Measurements from ENCODE around the gene PADI3. TPM values are rescaled to one million over a fixed set of nuclear protein-coding genes. Genes with fewer than 3 reads are reported as not detected.

Gene PADI3
- total and polyA plus RNA-seq, 7 donors = 0.01 to 0.09 (median 0.04) TPM; not detected in 4

DNA sequence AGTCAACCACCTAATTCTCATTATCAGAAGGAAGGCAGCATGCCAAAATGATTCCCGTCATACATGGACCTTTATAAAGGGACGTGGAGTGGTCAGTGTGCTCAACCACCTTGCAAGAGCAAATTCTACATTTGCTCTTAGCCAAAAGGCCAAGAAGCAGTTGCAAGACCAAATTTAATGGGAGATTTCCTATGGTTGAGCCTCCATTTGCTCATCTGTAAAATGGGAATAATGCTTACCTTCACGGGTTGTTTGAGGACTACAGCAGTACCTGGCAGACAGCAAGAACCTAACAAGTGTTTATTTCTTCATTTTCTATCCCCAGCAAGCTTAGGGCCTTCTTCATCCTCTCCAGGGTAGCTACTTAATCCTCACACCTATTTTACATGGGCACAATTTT lies 41.7 kb downstream of the PADI3 start:
- H3K27ac ChIP-seq = no peak overlapping the region
- 83 to 93% (median 92%) methylated on average over 3 of the region's 3 CpGs for WGBS, 3 donors
- no peak for ATAC-seq
- H3K4me1 ChIP-seq = no peaks in the 10 kb centered on the region
- H3K36me3 ChIP-seq (ENCODE audit: insufficient read depth in 1 of 2, low read depth in 1 of 2) = no peaks in the 10 kb centered on the region
- H3K9me3 ChIP-seq = no peaks in the 10 kb centered on the region
- H3K4me3 ChIP-seq = no peak overlapping the region
- peaks cover 0 to 33% (median 2%) of the 10 kb centered on the region in 3 donors for H3K27me3 ChIP-seq (ENCODE audit: insufficient read depth in 3 of 3, low read length in 2 of 3)
- DNase-seq = no peak
- intact Hi-C loops (cut with DNase I) = no loop called here
- TF ChIP-seq CTCF (IDR thresholded peaks at IDR 0.05) = no peak

GRCh38 chr1:17292299-17293160 lies 43.6 kb downstream of the PADI3 start:
- ATAC-seq (no peak), DNase-seq (no peak)
- Histone ChIP-seq H3K36me3 (ENCODE audit: insufficient read depth in 1 of 2, low read depth in 1 of 2) (no peaks in the 10 kb centered on the region), H3K9me3 (no peaks in the 10 kb centered on the region), H3K4me3 (no peak overlapping the region), H3K27ac (no peak overlapping the region), H3K4me1 (no peaks in the 10 kb centered on the region), H3K27me3 (ENCODE audit: insufficient read depth in 3 of 3, low read length in 2 of 3) (peaks cover 0 to 28% (median 2%) of the 10 kb centered on the region in 3 donors)
- TF ChIP-seq CTCF (IDR thresholded peaks at IDR 0.05) = no peak
- 53 to 66% (median 62%) methylated on average over 6 to 7 of the region's 7 CpGs for WGBS, 3 donors
- intact Hi-C loops (cut with DNase I) = no loop called here

DNA sequence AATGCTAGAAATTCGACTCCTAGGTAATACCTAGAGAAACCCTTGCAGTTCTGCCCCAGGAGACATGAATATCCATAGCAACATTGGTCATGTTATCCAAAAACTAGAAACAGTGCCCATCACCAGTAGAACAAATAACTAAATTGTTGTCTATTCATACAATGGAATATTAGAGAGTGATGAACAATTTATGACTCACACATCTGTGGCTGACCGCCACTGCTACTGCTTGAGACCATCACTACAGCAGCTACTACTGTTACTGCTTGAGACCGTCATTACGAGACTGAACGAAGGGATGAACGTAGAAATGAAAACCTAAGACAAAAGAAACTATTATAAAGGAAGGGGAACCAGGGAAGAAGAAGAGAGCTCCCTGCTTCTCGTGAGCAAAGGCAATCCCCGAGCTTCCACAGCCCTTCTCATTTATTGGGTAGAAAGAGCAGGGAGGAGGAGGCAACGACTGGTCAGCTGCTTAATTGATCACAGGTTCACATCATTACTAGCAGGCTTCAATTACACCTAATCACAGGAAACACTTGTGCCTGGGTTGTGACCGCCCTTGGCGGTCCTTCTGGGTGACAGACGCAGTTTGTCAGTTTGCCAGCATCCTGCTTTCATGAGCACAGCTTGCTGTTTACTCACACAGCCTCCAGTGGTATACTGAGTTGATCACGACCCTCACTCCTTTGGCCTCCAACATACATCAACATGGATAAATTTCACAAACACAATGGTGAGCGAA lies 45.0 kb downstream of the PADI3 start:
- peaks cover 0 to 25% (median 2%) of the 10 kb centered on the region in 3 donors for H3K27me3 ChIP-seq (ENCODE audit: insufficient read depth in 3 of 3, low read length in 2 of 3)
- no peak for TF ChIP-seq CTCF (IDR thresholded peaks at IDR 0.05)
- H3K36me3 ChIP-seq (ENCODE audit: insufficient read depth in 1 of 2, low read depth in 1 of 2) = no peaks in the 10 kb centered on the region
- no peaks in the 10 kb centered on the region for H3K9me3 ChIP-seq
- intact Hi-C loops (cut with DNase I) = no loop called here
- no peak overlapping the region for H3K27ac ChIP-seq
- 45 to 48% (median 45%) methylated on average over 14 of the region's 14 CpGs for WGBS, 3 donors
- DNase-seq (no peak), ATAC-seq (no peak)
- no peak overlapping the region for H3K4me3 ChIP-seq
- H3K4me1 ChIP-seq = no peaks in the 10 kb centered on the region

DNA sequence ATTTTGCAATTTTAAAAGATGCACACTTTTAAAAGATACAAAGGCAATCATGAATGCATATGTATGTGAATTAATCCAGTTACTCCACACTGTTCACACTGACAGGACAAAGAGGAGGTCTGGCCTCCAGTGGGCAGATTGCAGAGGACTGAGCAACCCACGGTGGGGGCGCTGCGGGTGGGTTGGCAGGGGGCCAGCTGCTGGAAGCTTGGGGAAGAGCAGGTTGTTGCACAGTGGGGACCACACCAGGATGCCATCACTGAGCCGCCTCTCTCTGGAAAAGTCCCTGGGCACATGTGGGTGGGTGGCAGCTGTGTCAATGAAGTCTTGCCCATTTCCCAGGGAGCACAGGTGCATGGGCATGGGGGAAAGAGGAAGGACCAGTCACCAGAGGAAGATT lies 46.4 kb downstream of the PADI3 start:
- H3K27me3 ChIP-seq (ENCODE audit: insufficient read depth in 3 of 3, low read length in 2 of 3) = peaks cover 0 to 15% (median 2%) of the 10 kb centered on the region in 3 donors
- no peaks in the 10 kb centered on the region for H3K9me3 ChIP-seq

More for the DNA sequence above, 46.4 kb downstream of the PADI3 start:
- intact Hi-C loops (cut with DNase I) = no loop called here
- Histone ChIP-seq H3K4me1 (no peaks in the 10 kb centered on the region), H3K27ac (no peak overlapping the region), H3K36me3 (ENCODE audit: insufficient read depth in 1 of 2, low read depth in 1 of 2) (no peaks in the 10 kb centered on the region), H3K4me3 (no peak overlapping the region)
- DNase-seq (no peak), ATAC-seq (no peak)
- no peak for TF ChIP-seq CTCF (IDR thresholded peaks at IDR 0.05)
- 58 to 69% (median 58%) methylated on average over 4 of the region's 4 CpGs for WGBS, 3 donors

Measured in psoas muscle (tissue), 8 donors.